CD4-positive, alpha-beta memory T cell (primary cell): ENCODE measurements around the gene SRMS. TPM values are rescaled to one million over a fixed set of nuclear protein-coding genes. Genes with fewer than 3 reads are reported as not detected.

Experiments
- CTCF ChIA-PET: fragments of 350-600 bp; sonication (Branson Sonifier 250); formaldehyde crosslinking; loops from one replicate; lab custom pipeline; 2021; ENCODE audit warnings: inconsistent platforms; ENCODE audit not compliant: partially characterized antibody; lab: Charles Lee
- POLR2A ChIA-PET: fragments of 350-600 bp; sonication (Branson Sonifier 250); formaldehyde crosslinking; loops from one replicate; lab custom pipeline; 2021; ENCODE audit not compliant: partially characterized antibody; lab: Charles Lee
- DNase-seq, 5 donors: peaks; one replicate each; pipeline versions ENCODE4 v3.0.0 to v3.0.0-alpha.2; 2020 to 2022; ENCODE audit warnings: mixed read lengths in 1 of 5
- H3K27ac ChIP-seq: one replicate; pipeline ENCODE4 v1.7.0; 2013; ENCODE audit warnings: low read depth, low read length
- H3K27me3 ChIP-seq: 2 replicates; pipeline ENCODE4 v1.7.0; 2013; ENCODE audit warnings: mild to moderate bottlenecking, low read length, moderate library complexity; ENCODE audit not compliant: insufficient read depth
- H3K36me3 ChIP-seq: 2 replicates; pipeline ENCODE4 v1.7.0; 2013; ENCODE audit warnings: mild to moderate bottlenecking, low read length, moderate library complexity; ENCODE audit not compliant: insufficient read depth
- H3K4me1 ChIP-seq: 2 replicates; pipeline ENCODE4 v1.7.0; 2013; ENCODE audit warnings: mild to moderate bottlenecking, low read length, moderate library complexity; ENCODE audit not compliant: insufficient read depth
- H3K4me3 ChIP-seq, 2 donors: one replicate each; pipeline ENCODE4 v1.7.0; 2013; ENCODE audit warnings: low read length in 2 of 2, mild to moderate bottlenecking in 1 of 2
- H3K9me3 ChIP-seq, 2 donors: one replicate each; pipeline ENCODE4 v1.7.0; 2013; ENCODE audit warnings: low read length in 2 of 2, control low read depth in 1 of 2; ENCODE audit not compliant: control insufficient read depth in 1 of 2
- H3K27ac Mint-ChIP-seq, 7 donors: one replicate each; pipeline ENCODE4 v1.8.0; 2020 to 2021; ENCODE audit warnings: mixed read lengths in 7 of 7, mild to moderate bottlenecking in 6 of 7, inconsistent platforms in 3 of 7, moderate library complexity in 3 of 7
- H3K27me3 Mint-ChIP-seq, 2 donors: one replicate each; pipeline ENCODE4 v1.8.0; 2020 to 2021; ENCODE audit warnings: mixed read lengths in 2 of 2
- H3K36me3 Mint-ChIP-seq, 2 donors: one replicate each; pipeline ENCODE4 v1.8.0; 2020 to 2021; ENCODE audit warnings: mixed read lengths in 2 of 2, inconsistent platforms in 1 of 2, mild to moderate bottlenecking in 1 of 2
- H3K4me1 Mint-ChIP-seq, 4 donors: one replicate each; pipeline ENCODE4 v1.8.0; 2020 to 2021; ENCODE audit warnings: mixed read lengths in 4 of 4, mild to moderate bottlenecking in 1 of 4
- H3K4me3 Mint-ChIP-seq, 8 donors: one replicate each; pipeline ENCODE4 v1.8.0; 2020 to 2021; ENCODE audit warnings: mixed read lengths in 8 of 8, mild to moderate bottlenecking in 7 of 8, moderate library complexity in 6 of 8, inconsistent platforms in 3 of 8
- H3K9me3 Mint-ChIP-seq, 8 donors: one replicate each; pipeline ENCODE4 v1.8.0; 2020 to 2021; ENCODE audit warnings: mixed read lengths in 8 of 8, mild to moderate bottlenecking in 5 of 8, inconsistent platforms in 3 of 8, moderate library complexity in 1 of 8
- intact Hi-C: fragments of 100-400 bp; cut with micrococcal nuclease; formaldehyde crosslinking; loops from one replicate; pipeline ENCODE4 v1.15.1; 2023
- polyA plus RNA-seq, 2 donors: library from polyadenylated mRNA; unstranded; fragments of 300-500 nt; fragmentation: Illumina TruSeq; gene quantifications; one replicate each; pipeline ENCODE4 v1.2.3, GENCODE V29; 2021
- total RNA-seq, 2 experiments: library from RNA; stranded (reverse); gene quantifications; one replicate each; pipeline ENCODE4 v1.2.3, GENCODE V29; 2021

SRMS gene
- total and polyA plus RNA-seq, 4 experiments from 2014 or later, result not detected

DNA sequence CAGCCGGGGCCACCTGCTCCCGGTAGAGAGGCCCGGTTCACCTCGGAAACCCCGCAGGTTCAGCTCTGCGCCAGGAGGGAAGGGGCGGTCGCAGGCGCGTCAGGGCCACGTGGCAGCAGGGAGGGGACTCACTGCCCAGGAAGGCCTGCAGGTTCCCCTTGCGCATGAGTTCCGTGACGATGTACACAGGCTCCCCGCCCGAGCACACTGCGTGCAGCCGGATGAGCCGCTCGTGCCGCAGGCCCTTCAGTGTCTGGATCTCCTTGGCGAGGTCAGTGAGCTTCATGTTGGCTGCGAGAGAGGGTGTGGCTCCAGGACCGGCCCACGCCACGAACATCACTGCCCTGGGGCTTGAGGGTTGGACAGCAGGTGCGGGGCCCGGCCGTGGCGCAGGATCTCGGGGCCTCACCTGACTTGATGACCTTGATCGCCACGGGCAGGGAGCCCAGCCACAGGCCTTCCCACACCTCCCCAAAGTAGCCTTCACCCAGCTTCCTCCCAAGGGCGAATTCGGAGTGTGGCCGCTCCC lies 5.5 kb downstream of the SRMS start:
- POLR2A ChIA-PET, result interaction anchor here (2.2 to 3.2 kb wide), 2 partner anchors 10 to 21 kb away, joined by 6 to 18 read pairs; no protein-coding TSS in a partner anchor
- CTCF ChIA-PET, result interaction anchor here (1.2 to 1.9 kb wide), 2 partner anchors 100 to 324 kb away, joined by 3 to 4 read pairs; partner anchors contain the start of gene TPD52L2

DNA sequence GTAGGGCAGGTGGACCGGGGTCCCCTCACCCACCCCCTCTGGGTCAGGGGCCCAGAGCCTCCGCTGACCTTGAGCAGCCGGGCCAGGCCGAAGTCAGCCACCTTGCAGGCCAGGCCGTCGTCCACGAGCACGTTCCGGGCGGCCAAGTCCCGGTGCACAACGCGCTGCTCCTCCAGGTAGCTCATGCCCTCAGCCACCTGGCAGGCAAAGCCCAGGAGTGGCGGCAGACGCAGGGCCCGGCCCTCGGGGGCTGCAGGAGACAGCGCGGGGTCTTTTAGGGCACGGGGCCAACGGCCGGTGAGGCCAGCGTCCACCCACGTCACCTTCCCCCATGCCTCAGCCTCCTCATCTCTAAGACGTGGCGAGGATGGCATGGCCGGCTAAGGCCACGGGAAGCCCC lies 6.2 kb downstream of the SRMS start:
- DNase-seq, result no peak
- intact Hi-C loops, result no loop called here
- H3K4me3 ChIP-seq, result no peak overlapping the region
- H3K27me3 Mint-ChIP-seq, result peaks cover 2% of the 10 kb centered on the region in 2 donors
- H3K4me1 Mint-ChIP-seq, result peaks cover 3 to 22% (median 5%) of the 10 kb centered on the region in 4 donors
- ChIA-PET CTCF (no interaction called here), POLR2A (no interaction called here)
- no peak overlapping the region for H3K4me3 Mint-ChIP-seq
- H3K9me3 ChIP-seq, result no peaks in the 10 kb centered on the region
- H3K9me3 Mint-ChIP-seq, result no peaks in the 10 kb centered on the region
- no peaks in the 10 kb centered on the region for H3K36me3 Mint-ChIP-seq
- H3K36me3 ChIP-seq, result no peaks in the 10 kb centered on the region
- H3K27ac ChIP-seq, result no peak overlapping the region
- H3K4me1 ChIP-seq, result peaks cover 31% of the 10 kb centered on the region
- no peaks in the 10 kb centered on the region for H3K27me3 ChIP-seq
- H3K27ac Mint-ChIP-seq, result no peak overlapping the region

More for the DNA sequence above, 5.5 kb downstream of the SRMS start:
- Histone ChIP-seq H3K36me3 (no peaks in the 10 kb centered on the region), H3K9me3 (no peaks in the 10 kb centered on the region), H3K27ac (no peak overlapping the region), H3K4me1 (peaks cover 25% of the 10 kb centered on the region), H3K27me3 (no peaks in the 10 kb centered on the region), H3K4me3 (no peak overlapping the region)
- DNase-seq, result no peak
- H3K27ac Mint-ChIP-seq, result no peak overlapping the region
- peaks cover 1 to 22% (median 4%) of the 10 kb centered on the region in 4 donors for H3K4me1 Mint-ChIP-seq
- H3K36me3 Mint-ChIP-seq, result no peaks in the 10 kb centered on the region
- H3K9me3 Mint-ChIP-seq, result no peaks in the 10 kb centered on the region
- H3K27me3 Mint-ChIP-seq, result peaks cover 2% of the 10 kb centered on the region in 2 donors
- no peak overlapping the region for H3K4me3 Mint-ChIP-seq
- intact Hi-C loops, result no loop called here

- Histone ChIP-seq H3K27ac (no peak overlapping the region), H3K4me1 (peaks cover 31% of the 10 kb centered on the region), H3K27me3 (no peaks in the 10 kb centered on the region), H3K4me3 (no peak overlapping the region), H3K36me3 (no peaks in the 10 kb centered on the region), H3K9me3 (no peaks in the 10 kb centered on the region)
- H3K4me1 Mint-ChIP-seq, result peaks cover 3 to 22% (median 5%) of the 10 kb centered on the region in 4 donors
- DNase-seq, result no peak
- no peaks in the 10 kb centered on the region for H3K36me3 Mint-ChIP-seq
- intact Hi-C loops, result no loop called here
- H3K4me3 Mint-ChIP-seq, result peak overlapping the region in 1 of 8 donors; percentile 31
- H3K27me3 Mint-ChIP-seq, result peaks cover 2% of the 10 kb centered on the region in 2 donors
- H3K27ac Mint-ChIP-seq, result no peak overlapping the region
- POLR2A ChIA-PET, result interaction anchor here (6.6 kb wide), 1 partner anchor 18 kb away, joined by 84 read pairs; the partner anchor contains the start of gene PPDPF
- H3K9me3 Mint-ChIP-seq, result no peaks in the 10 kb centered on the region
- CTCF ChIA-PET, result no interaction called here
Measured at GRCh38 chr20:63540417-63541186, 6.9 kb downstream of the SRMS start.

DNA sequence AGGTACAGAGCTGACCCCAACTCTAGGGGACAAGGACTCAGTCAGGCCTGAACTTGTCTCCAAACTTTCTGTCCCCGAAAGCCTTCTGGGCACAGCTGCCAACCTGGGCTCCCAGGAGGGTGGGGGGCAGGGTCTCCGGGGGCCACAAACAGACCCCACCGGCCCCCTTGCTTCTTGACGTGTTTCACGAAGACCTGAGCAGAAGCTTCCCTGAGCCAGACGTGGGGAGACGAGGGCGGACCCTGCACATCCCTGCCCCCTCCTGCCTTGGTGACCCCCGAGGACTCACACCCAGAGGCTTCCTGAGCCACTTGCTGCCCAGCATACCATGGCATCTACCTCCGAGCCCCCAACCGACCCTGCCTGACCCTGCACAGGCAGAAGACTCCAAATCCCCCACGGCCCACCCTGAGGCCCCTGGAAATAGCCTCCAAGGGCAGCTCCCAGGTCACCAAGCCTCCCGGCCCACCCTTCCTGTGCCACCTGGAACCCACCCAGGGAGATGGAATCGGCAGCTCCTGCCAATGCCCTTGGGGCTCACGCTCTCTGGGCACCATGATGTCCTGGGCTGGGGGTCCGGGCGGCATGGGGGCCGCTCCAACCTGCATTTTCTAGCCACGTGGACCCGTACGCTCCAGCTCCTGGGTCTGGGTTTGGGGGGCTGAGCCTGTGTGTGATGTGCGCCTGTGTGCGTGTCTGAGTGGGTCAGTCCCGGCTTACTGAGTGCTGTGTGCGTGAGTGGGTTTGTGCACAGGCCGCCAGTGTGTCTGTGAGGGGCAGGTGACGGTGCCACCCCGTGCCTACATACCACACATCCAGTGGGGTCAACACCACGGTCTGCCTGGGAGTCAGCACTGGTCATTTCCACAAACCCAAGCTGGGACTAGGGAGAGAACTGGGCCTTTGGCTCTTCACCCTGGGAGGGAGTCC lies 7.8 kb downstream of the SRMS start:
- Histone ChIP-seq H3K27me3 (no peaks in the 10 kb centered on the region), H3K9me3 (no peaks in the 10 kb centered on the region), H3K27ac (no peak overlapping the region), H3K36me3 (no peaks in the 10 kb centered on the region), H3K4me3 (no peak overlapping the region), H3K4me1 (peaks cover 31% of the 10 kb centered on the region)
- H3K9me3 Mint-ChIP-seq, result no peaks in the 10 kb centered on the region
- intact Hi-C loops, result loop anchor here (2.0 kb wide), 2 partner anchors 167 to 257 kb away; partner anchors contain the start of gene ARFRP1
- ChIA-PET CTCF (interaction anchor here (1.2 to 3.9 kb wide), 5 partner anchors 12 to 254 kb away, joined by 4 to 33 read pairs (median 12); partner anchors contain the start of gene LIME1), POLR2A (interaction anchor here (1.0 to 6.6 kb wide), 9 partner anchors 13 to 325 kb away, joined by 3 to 84 read pairs (median 13); partner anchors contain the start of genes FNDC11, GMEB2, PPDPF and RTEL1)
- H3K4me1 Mint-ChIP-seq, result peaks cover 3 to 22% (median 5%) of the 10 kb centered on the region in 4 donors
- peak overlapping the region in 1 of 8 donors; percentile 54 for H3K4me3 Mint-ChIP-seq
- peak overlapping the region in 3 of 7 donors; percentile 29 to 35 (median 32) for H3K27ac Mint-ChIP-seq
- peak in 1 of 5 donors; percentile 36 for DNase-seq
- H3K27me3 Mint-ChIP-seq, result peaks cover 2% of the 10 kb centered on the region in 2 donors
- H3K36me3 Mint-ChIP-seq, result no peaks in the 10 kb centered on the region

- Histone ChIP-seq H3K4me1 (peaks cover 31% of the 10 kb centered on the region), H3K27me3 (no peaks in the 10 kb centered on the region), H3K36me3 (no peaks in the 10 kb centered on the region), H3K27ac (peak overlapping the region; percentile 68), H3K9me3 (no peaks in the 10 kb centered on the region), H3K4me3 (no peak overlapping the region)
- CTCF ChIA-PET, result interaction anchor here (1.2 to 3.9 kb wide), 9 partner anchors 12 to 438 kb away, joined by 3 to 33 read pairs (median 10); partner anchors contain the start of genes HELZ2 and LIME1
- Mint-ChIP-seq H3K4me3 (no peak overlapping the region), H3K27me3 (peaks cover 2% of the 10 kb centered on the region in 2 donors), H3K9me3 (no peaks in the 10 kb centered on the region), H3K36me3 (no peaks in the 10 kb centered on the region), H3K27ac (peak overlapping the region in 2 of 7 donors; percentile 29 to 80), H3K4me1 (peaks cover 3 to 22% (median 5%) of the 10 kb centered on the region in 4 donors)
- POLR2A ChIA-PET, result interaction anchor here (1.0 to 6.6 kb wide), 9 partner anchors 13 to 326 kb away, joined by 3 to 84 read pairs (median 13); partner anchors contain the start of genes FNDC11, GMEB2, PPDPF and RTEL1
- intact Hi-C loops, result loop anchor here (2.0 kb wide), 2 partner anchors 168 to 258 kb away; partner anchors contain the start of gene ARFRP1
- peak in 1 of 5 donors; percentile 43 for DNase-seq
Measured at GRCh38 chr20:63539092-63539430, 8.5 kb downstream of the SRMS start.
